Dermis lymphatic vessel endothelial cell (primary cell): Measurements from ENCODE around the gene HLCS. TPM values are rescaled to one million over a fixed set of nuclear protein-coding genes. Genes with fewer than 3 reads are reported as not detected.

Experiments
- total RNA-seq: library from RNA; depleted of rRNA; stranded (reverse); fragments of >200 nt; gene quantifications from 2 replicates; pipeline ENCODE4 v1.2.1, GENCODE V29; 2014

Gene HLCS
- 20.3 and 27.1 TPM in 2 replicates for total RNA-seq

DNA sequence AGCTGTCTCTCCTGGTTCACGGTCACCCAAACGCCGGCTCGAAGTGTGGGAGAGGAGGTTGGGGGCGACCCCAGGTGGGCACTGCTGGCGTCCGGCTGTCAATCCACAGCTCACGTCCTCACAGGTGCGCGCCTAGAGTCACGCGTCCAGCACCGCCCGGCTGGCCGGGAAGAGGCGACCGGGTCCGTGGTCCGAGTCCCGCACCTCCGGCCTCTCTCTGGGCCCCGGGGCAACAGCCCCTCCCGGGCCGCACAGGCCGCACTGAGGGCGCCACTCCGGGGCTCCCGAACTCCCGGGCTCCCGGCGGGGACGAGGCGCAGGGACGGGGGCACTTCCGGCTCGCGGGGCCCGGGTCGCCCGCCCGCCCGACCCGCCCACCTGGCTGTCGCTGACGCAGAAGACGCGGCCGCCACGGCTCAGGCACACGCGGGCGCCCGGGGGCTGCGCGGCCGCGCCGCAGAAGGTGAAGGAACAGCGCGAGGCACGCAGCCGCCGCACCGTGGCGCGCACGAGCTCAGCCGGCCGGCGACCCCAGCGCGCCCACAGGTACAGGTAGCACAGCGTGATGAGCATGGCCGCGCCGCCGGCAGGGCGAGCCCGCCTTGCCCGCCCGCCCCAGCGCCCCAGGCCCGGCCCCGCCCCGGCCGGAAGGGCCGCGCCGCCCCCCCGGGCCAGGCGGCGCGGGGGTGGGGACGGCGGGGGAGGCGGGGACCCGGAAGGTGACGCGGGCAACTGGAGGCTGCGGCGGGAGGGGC, at the start of gene HLCS:
Gene HLCS, minus strand, starts transcription at position 604 of the 755 bp plus-strand sequence. Its CDS starts 31 bp downstream, at position 573.

DNA sequence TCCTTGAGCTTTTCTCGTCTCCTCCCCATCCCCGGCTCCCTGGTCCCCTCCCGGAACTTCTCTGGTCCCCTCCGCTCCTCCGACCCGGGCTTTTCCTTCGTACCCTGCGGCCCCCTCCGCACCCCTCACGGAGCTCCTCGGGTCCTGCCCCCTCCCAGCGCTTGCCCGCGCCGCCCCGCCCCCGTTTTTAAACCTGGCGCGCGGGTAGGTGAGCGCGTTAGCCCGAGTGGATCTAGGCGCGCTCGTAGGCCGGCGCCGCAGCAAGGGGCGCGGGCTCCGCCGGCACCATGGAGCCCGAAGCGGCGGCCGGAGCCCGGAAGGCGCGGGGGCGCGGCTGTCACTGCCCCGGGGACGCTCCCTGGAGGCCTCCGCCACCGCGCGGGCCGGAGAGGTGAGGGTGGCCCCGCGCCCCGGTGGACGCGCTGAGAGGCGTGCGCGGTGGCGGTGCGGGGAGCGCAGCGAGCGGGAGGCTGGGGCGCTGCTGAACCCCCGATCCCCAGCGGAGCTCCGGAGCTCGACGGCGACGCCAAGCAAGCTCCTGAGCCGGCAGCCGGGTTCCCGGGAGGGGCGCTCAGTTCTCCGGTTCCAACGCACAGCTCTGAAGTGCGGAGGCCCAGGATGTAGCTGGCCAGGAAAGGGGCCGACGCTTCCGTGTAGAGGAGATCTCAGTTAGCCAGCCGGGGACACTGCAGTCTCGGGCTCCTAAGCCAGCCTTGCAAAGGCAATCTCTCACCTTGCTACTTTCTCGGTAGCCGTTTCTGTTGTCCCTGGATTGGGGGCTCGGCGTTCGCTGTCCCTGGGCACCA, 40.2 kb upstream of the HLCS start, which contains the start of gene RIPPLY3:
Gene RIPPLY3, plus strand, starts transcription at position 217 of the 806 bp plus-strand sequence. Its CDS starts 71 bp downstream, at position 288.

Other genes with a start within 250 kb of the HLCS start
- under 0.01 TPM in 1 of 2 replicates, not detected in the other for gene RIPPLY3, start 40.0 kb upstream of the HLCS start, total RNA-seq
- gene PIGP, start 106.4 kb upstream of the HLCS start, total RNA-seq = 3.7 and 4.9 TPM in 2 replicates
- gene TTC3, start 106.6 kb upstream of the HLCS start, total RNA-seq = 139 and 166 TPM in 2 replicates